Measurements from ENCODE around the gene OGFOD1.

DNA sequence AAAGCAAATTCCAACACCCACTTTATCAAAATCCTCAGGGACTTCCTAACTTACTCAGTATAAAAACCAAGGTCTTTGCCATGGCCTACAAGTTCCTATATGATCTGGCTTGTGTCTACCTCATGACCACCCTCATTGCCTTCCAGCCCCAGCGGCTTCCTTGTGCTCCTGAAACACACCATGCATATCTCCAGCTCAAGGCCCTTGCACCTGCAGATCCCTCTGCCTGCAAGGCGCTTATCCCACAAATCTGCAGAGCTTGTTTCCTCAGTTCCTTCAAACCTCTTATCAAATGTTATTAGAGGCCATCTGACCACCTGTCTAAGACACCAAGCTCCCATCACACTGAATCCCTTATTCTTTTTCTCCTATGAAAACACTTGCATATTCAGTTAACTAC is 65.9 kb downstream of the OGFOD1 start:
- TF ChIP-seq POLR2AphosphoS5 (IDR thresholded peaks at IDR 0.05; ENCODE audit: low read depth, low read length) (no peak), TAF1 (IDR thresholded peaks at IDR 0.05; ENCODE audit: borderline replicate concordance, insufficient read depth, low read length) (no peak), SIN3A (IDR thresholded peaks at IDR 0.05; ENCODE audit: borderline replicate concordance, insufficient read depth, low read length) (no peak)
- TF ChIP-seq, protein P1, sequence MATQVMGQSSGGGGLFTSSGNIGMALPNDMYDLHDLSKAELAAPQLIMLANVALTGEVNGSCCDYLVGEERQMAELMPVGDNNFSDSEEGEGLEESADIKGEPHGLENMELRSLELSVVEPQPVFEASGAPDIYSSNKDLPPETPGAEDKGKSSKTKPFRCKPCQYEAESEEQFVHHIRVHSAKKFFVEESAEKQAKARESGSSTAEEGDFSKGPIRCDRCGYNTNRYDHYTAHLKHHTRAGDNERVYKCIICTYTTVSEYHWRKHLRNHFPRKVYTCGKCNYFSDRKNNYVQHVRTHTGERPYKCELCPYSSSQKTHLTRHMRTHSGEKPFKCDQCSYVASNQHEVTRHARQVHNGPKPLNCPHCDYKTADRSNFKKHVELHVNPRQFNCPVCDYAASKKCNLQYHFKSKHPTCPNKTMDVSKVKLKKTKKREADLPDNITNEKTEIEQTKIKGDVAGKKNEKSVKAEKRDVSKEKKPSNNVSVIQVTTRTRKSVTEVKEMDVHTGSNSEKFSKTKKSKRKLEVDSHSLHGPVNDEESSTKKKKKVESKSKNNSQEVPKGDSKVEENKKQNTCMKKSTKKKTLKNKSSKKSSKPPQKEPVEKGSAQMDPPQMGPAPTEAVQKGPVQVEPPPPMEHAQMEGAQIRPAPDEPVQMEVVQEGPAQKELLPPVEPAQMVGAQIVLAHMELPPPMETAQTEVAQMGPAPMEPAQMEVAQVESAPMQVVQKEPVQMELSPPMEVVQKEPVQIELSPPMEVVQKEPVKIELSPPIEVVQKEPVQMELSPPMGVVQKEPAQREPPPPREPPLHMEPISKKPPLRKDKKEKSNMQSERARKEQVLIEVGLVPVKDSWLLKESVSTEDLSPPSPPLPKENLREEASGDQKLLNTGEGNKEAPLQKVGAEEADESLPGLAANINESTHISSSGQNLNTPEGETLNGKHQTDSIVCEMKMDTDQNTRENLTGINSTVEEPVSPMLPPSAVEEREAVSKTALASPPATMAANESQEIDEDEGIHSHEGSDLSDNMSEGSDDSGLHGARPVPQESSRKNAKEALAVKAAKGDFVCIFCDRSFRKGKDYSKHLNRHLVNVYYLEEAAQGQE (IDR thresholded peaks at IDR 0.05; ENCODE audit: insufficient read depth in 1 of 2, low read depth in 2 of 2, low read length in 2 of 2), result no peak

Measured in PFSK-1 (cell line).